Measurements from ENCODE around the gene POLR3H. TPM values are rescaled to one million over a fixed set of nuclear protein-coding genes. Genes with fewer than 3 reads are reported as not detected.

POLR3H gene
- total RNA-seq, 2 experiments from 2014 or later: 29.8 to 30.5 TPM

Other genes starting within 250 kb of the POLR3H start
- gene ZC3H7B, start 242.9 kb downstream of the POLR3H start, total RNA-seq: 10 to 100 TPM; 49.0 to 51.3 TPM
- gene TEF, start 162.5 kb downstream of the POLR3H start, total RNA-seq: 1 to 10 TPM; 3.6 to 4.0 TPM
- gene TOB2, start 97.7 kb downstream of the POLR3H start, total RNA-seq: 10 to 100 TPM; 35.7 to 35.9 TPM
- 10 to 100 TPM; 47.0 to 51.0 TPM for gene PHF5A, start 75.8 kb downstream of the POLR3H start, total RNA-seq
- gene ACO2, start 75.4 kb downstream of the POLR3H start, total RNA-seq: 10 to 100 TPM; 73.7 to 76.2 TPM
- not detected for gene CSDC2, start 16.5 kb upstream of the POLR3H start, total RNA-seq
- 10 to 100 TPM; 39.0 to 42.9 TPM for gene PMM1, start 45.4 kb upstream of the POLR3H start, total RNA-seq
- gene DESI1, start 76.6 kb upstream of the POLR3H start, total RNA-seq: 10 to 100 TPM; 29.5 to 29.7 TPM
- 100 to 1,000 TPM; 215 to 222 TPM for gene XRCC6, start 76.8 kb upstream of the POLR3H start, total RNA-seq
- 100 to 1,000 TPM; 150 to 153 TPM for gene SNU13, start 144.4 kb upstream of the POLR3H start, total RNA-seq
- 10 to 100 TPM; 52.1 to 52.5 TPM for gene MEI1, start 155.0 kb upstream of the POLR3H start, total RNA-seq

All from activated naive CD8-positive, alpha-beta T cell treated with anti-CD3 and anti-CD28 coated beads, Interleukin-2, amount 10 ng/mL, durations not matched to agents 7 days and 5 days (primary cell).